HUES48 (cell line): ENCODE data around the gene PRKAR1B.

Experiments
- H3K27ac ChIP-seq: one replicate; pipeline ENCODE4 v1.7.0; 2013; ENCODE audit warnings: low read depth, low read length, inconsistent platforms
- H3K27me3 ChIP-seq: 2 replicates; pipeline ENCODE4 v1.6.1; 2013; ENCODE audit warnings: mild to moderate bottlenecking, low read length; ENCODE audit not compliant: control insufficient read depth, insufficient read depth
- H3K36me3 ChIP-seq: 2 replicates; pipeline ENCODE4 v1.6.1; 2013; ENCODE audit warnings: low read length; ENCODE audit not compliant: control insufficient read depth, insufficient read depth
- H3K4me1 ChIP-seq: 2 replicates; pipeline ENCODE4 v1.6.1; 2013; ENCODE audit warnings: mild to moderate bottlenecking, low read length; ENCODE audit not compliant: control insufficient read depth, insufficient read depth
- H3K4me3 ChIP-seq: 2 replicates; pipeline ENCODE4 v1.5.1; 2013; ENCODE audit warnings: mild to moderate bottlenecking, low read depth, low read length
- H3K9ac ChIP-seq: 2 replicates; pipeline ENCODE4 v1.6.1; 2013; ENCODE audit warnings: mild to moderate bottlenecking, low read depth, low read length, moderate library complexity
- H3K9me3 ChIP-seq: 2 replicates; pipeline ENCODE4 v1.6.1; 2013; ENCODE audit warnings: low read length; ENCODE audit not compliant: control insufficient read depth, insufficient read depth

The PRKAR1B gene

DNA sequence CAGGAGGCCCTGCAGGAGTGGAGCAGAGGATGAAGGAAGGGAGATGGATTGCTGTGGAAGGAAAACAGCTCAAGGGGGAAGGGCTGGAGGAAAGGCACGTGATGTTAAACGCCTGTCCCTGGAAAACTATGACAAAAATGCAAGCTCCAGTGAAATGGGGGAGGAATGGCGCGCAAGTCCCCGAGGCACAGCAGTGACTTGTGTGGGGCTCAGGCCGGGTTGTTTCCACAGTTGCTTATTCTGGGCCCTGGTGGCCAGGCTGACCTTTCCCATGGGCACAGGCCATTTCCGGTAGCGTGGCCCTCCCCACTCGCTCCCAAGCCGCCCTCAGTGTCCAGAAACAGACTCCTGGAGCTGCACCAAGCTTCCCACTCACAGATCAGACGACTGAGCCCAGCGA, 139.3 kb downstream of the PRKAR1B start:
- Histone ChIP-seq H3K9ac (no peak overlapping the region), H3K9me3 (peaks cover 5% of the 10 kb centered on the region; the same call in 1 of the 2 replicates), H3K4me3 (no peak overlapping the region), H3K27me3 (no peaks in the 10 kb centered on the region), H3K4me1 (no peaks in the 10 kb centered on the region), H3K36me3 (peaks cover 45% of the 10 kb centered on the region), H3K27ac (no peak overlapping the region)

GRCh38 chr7:586494-586893, 140.6 kb downstream of the PRKAR1B start:
- no peak overlapping the region for H3K4me3 ChIP-seq
- peaks cover 46% of the 10 kb centered on the region for H3K36me3 ChIP-seq
- H3K4me1 ChIP-seq, result no peaks in the 10 kb centered on the region
- H3K9me3 ChIP-seq, result peaks cover 5% of the 10 kb centered on the region; the same call in 1 of the 2 replicates
- no peak overlapping the region for H3K9ac ChIP-seq
- no peak overlapping the region for H3K27ac ChIP-seq
- H3K27me3 ChIP-seq, result no peaks in the 10 kb centered on the region

DNA sequence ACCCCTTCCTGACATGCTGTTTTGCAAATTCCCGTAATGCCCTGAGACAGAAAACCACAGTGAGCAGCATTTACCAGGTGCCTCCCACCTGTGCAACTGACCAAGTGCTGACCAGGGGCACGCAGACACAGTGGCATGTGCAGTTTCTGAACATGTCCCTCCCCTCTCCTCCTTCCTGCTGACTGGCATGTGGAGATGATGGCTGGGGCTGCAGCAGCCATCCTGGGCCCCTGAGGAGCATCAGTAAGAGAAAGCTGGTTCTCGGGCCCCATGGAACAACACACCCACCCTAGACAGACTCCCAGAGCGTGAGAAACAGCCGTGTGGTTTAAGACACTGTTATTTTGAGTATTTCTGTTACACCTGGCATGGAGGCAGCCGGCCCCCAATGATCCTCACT, 141.2 kb downstream of the PRKAR1B start:
- peaks cover 46% of the 10 kb centered on the region for H3K36me3 ChIP-seq
- H3K9ac ChIP-seq, result no peak overlapping the region
- H3K9me3 ChIP-seq, result peaks cover 5% of the 10 kb centered on the region; the same call in 1 of the 2 replicates
- H3K4me1 ChIP-seq, result no peaks in the 10 kb centered on the region
- no peak overlapping the region for H3K27ac ChIP-seq
- no peak overlapping the region for H3K4me3 ChIP-seq
- H3K27me3 ChIP-seq, result no peaks in the 10 kb centered on the region

DNA sequence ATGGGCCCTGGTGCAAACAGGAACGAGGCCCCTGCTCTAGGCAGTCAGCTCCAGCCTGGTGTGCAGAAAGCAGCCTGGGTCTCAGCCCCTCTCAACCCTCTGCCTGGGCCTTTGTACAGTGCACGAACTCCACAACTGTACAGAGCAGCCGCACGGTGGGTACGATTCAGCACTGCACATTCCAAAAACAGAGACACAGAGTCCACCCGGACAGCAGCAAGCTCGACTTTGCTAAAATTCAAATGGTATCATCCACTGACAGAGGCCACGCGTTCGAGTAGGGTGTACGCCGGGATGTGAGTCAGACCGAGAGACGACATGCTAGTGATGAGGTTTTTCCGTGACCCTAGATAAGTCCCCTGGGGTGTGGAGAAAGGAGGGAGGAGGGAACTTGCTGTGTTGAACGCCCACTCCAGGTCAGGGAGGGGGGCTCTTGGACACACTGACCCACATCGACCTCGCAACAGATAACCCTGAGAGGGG, 141.8 kb downstream of the PRKAR1B start:
- H3K4me3 ChIP-seq, result no peak overlapping the region
- H3K36me3 ChIP-seq, result peaks cover 46% of the 10 kb centered on the region
- no peaks in the 10 kb centered on the region for H3K4me1 ChIP-seq
- no peaks in the 10 kb centered on the region for H3K27me3 ChIP-seq
- H3K27ac ChIP-seq, result no peak overlapping the region
- H3K9ac ChIP-seq, result no peak overlapping the region
- H3K9me3 ChIP-seq, result peaks cover 5% of the 10 kb centered on the region; the same call in 1 of the 2 replicates

DNA sequence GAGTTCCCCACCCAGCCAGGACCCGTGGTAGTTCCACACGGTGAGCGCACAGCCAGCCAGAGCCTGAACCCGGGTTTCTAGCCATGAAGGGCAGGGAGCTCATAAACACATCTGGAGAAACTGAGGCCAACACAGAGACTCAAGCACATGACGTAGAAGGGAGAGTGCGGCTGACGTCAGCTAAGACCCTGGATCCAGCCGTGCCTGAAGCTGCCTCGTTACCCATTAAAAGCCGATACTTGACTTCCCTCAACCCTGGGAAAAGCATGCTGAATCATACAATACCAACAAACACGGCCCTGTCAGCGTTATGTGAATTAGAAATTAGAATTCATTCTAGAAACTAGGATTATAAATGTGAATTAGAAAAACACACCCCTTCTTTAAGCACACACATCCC, 142.3 kb downstream of the PRKAR1B start:
- H3K36me3 ChIP-seq, result peaks cover 46% of the 10 kb centered on the region
- no peak overlapping the region for H3K27ac ChIP-seq
- no peak overlapping the region for H3K9ac ChIP-seq
- no peak overlapping the region for H3K4me3 ChIP-seq
- peaks cover 5% of the 10 kb centered on the region; the same call in 1 of the 2 replicates for H3K9me3 ChIP-seq
- no peaks in the 10 kb centered on the region for H3K27me3 ChIP-seq
- H3K4me1 ChIP-seq, result no peaks in the 10 kb centered on the region

DNA sequence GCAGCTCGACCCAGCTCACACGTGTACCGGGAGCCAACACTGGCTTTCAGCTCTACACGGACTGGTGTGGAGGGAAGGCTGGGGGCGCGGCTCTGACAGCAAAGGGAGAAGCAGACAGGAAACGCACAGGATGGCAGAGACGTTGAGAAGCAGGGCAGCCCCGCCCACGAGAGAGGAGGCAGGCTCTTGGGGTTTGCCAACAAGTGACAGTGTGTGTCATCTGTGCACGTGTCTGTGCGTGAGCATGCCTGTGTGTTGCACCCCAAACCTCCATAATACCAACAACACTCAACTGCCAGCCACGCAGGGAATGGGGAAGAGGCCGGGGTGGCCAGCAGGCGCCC, 143.0 kb downstream of the PRKAR1B start:
- no peaks in the 10 kb centered on the region for H3K27me3 ChIP-seq
- no peak overlapping the region for H3K4me3 ChIP-seq
- peaks cover 5% of the 10 kb centered on the region; the same call in 1 of the 2 replicates for H3K9me3 ChIP-seq
- H3K27ac ChIP-seq, result no peak overlapping the region
- peaks cover 42% of the 10 kb centered on the region for H3K36me3 ChIP-seq
- H3K4me1 ChIP-seq, result no peaks in the 10 kb centered on the region
- H3K9ac ChIP-seq, result no peak overlapping the region

- Histone ChIP-seq H3K4me1 (no peaks in the 10 kb centered on the region), H3K27me3 (no peaks in the 10 kb centered on the region)
Observed at GRCh38 chr7:583410-584121, 143.5 kb downstream of the PRKAR1B start.

GRCh38 chr7:582931-583330, 144.2 kb downstream of the PRKAR1B start:
- Histone ChIP-seq H3K9me3 (no peaks in the 10 kb centered on the region), H3K4me1 (no peaks in the 10 kb centered on the region), H3K36me3 (peaks cover 33% of the 10 kb centered on the region), H3K27me3 (no peaks in the 10 kb centered on the region), H3K27ac (no peak overlapping the region), H3K4me3 (no peak overlapping the region), H3K9ac (no peak overlapping the region)

More at GRCh38 chr7:583410-584121, 143.5 kb downstream of the PRKAR1B start:
- Histone ChIP-seq H3K9me3 (0 out of 2 replicates have a peak, but pooled peaks cover under 1% of the 10 kb centered on the region), H3K4me3 (no peak overlapping the region), H3K9ac (no peak overlapping the region), H3K36me3 (peaks cover 40% of the 10 kb centered on the region), H3K27ac (no peak overlapping the region)

GRCh38 chr7:582081-582835, 144.8 kb downstream of the PRKAR1B start:
- Histone ChIP-seq H3K4me3 (no peak overlapping the region), H3K4me1 (no peaks in the 10 kb centered on the region), H3K36me3 (peaks cover 33% of the 10 kb centered on the region), H3K9me3 (no peaks in the 10 kb centered on the region), H3K27ac (no peak overlapping the region), H3K27me3 (no peaks in the 10 kb centered on the region), H3K9ac (no peak overlapping the region)

DNA sequence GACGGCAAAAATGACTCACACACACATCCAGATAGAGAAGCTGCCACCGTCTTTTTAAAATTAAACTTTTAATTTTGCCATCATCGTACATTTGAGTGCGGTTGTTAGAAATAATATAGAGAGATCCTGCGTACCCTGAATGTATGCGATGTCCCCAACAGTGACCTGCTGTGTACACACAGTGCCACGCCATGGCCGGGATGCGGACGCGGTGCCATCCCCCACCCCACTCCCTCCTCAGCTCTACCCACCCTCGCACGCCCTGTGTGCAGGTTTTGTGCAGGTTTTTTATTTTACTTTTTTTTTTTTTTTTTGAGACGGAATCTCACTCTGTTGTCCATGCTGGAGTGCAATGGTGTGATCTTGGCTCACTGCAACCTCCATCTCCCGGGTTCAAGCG, 148.7 kb downstream of the PRKAR1B start:
- H3K4me1 ChIP-seq, result no peaks in the 10 kb centered on the region; the same call in 1 of the 2 replicates
- no peak overlapping the region for H3K9ac ChIP-seq
- H3K4me3 ChIP-seq, result no peak overlapping the region
- peaks cover 16% of the 10 kb centered on the region for H3K36me3 ChIP-seq
- no peaks in the 10 kb centered on the region for H3K27me3 ChIP-seq
- H3K27ac ChIP-seq, result no peak overlapping the region
- H3K9me3 ChIP-seq, result no peaks in the 10 kb centered on the region

DNA sequence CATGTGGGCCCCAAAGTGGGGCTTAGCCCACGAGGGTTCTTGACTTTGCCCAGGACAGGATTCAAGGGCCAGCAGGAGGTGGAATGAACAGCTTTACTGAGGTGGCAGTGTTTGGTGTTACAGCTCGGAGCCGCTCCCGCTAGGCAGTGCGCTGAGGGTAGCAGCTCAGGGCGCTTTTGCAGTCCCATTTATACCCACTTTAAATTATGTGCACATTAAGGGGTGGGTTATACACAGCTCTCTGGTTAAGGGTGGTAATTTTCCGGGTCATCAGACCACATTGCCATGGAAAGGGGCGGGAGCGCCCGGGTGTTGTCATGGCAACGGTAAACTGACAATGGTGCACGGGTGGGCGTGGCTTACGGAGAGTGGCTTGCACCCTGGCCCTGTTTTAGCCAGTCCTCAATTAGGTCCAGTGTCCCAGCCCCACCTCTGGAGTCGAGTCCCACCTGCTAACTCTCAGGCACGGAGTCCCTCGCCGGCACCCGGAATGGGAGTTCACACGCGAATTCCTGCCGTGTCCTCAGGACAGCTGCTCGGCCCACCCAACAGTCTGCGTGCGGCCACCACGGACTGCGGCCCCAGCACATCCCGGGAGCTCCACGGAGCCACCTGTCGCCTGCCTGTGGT, 149.2 kb downstream of the PRKAR1B start:
- peaks cover 12% of the 10 kb centered on the region for H3K36me3 ChIP-seq
- H3K9ac ChIP-seq, result no peak overlapping the region
- no peak overlapping the region for H3K27ac ChIP-seq
- H3K4me1 ChIP-seq, result peaks cover 3% of the 10 kb centered on the region; the same call in 1 of the 2 replicates
- H3K27me3 ChIP-seq, result no peaks in the 10 kb centered on the region
- no peaks in the 10 kb centered on the region for H3K9me3 ChIP-seq
- H3K4me3 ChIP-seq, result no peak overlapping the region
